HG03378 (cell line): ENCODE measurements around the gene DYRK1A.
A peak's percentile ranks its signal among the peaks of the same experiment; 100 is the strongest.

ENCODE experiments used
- ATAC-seq: cut with Tn5 transposase; IDR thresholded peaks from one replicate; pipeline ENCODE4 v1.9.1; 2021; ENCODE audit warnings: mild to moderate bottlenecking, moderate library complexity; ENCODE audit not compliant: unreplicated experiment

Gene DYRK1A

GRCh38 chr21:37415939-37416338, 49.4 kb downstream of the DYRK1A start:
- no peak for ATAC-seq

GRCh38 chr21:37416914-37417313, 50.3 kb downstream of the DYRK1A start:
- no peak for ATAC-seq

- no peak for ATAC-seq
Observed at GRCh38 chr21:37419228-37419906, 52.8 kb downstream of the DYRK1A start.

DNA sequence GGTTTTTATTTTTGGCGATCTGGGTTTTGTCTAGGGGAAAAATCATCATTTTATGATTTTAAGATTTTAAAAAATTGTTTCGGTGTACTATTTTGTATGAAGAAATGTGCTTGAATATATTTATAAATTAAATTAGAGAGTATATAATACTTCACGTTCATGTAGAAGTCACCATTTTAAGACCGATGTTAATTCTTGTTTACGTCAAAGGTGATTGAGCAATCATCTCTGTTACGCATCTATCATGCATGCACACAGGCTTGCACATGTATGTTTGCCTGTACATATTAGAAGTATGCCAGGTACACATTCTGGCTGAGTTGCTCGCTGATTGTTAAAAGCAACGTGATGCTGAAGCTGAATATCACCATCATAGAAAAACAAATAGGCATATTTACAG, 54.7 kb downstream of the DYRK1A start:
- no peak for ATAC-seq

GRCh38 chr21:37422382-37422781, 55.8 kb downstream of the DYRK1A start:
- ATAC-seq, result no peak

- no peak for ATAC-seq
Observed at GRCh38 chr21:37423103-37423502, 56.5 kb downstream of the DYRK1A start.

DNA sequence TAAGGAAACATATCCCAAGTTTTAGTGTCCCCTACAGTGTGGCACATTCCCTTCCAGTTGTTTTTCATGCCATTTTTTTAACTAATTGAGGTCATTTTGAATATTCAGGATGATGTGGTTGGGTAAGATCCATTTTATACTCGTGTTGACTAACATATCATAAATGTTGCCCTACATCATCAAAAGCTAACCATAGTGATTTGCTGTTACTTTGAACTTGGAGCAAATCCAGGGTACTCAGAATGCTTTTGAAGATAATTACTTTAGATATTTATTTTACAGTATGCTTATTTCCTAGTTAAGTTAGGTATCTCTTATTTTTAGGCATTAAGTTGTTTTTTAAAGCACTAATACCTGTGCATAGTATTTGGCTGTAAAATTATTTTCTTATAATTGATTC, 57.8 kb downstream of the DYRK1A start:
- no peak for ATAC-seq

- ATAC-seq, result no peak
Observed at GRCh38 chr21:37425001-37425400, 58.4 kb downstream of the DYRK1A start.

DNA sequence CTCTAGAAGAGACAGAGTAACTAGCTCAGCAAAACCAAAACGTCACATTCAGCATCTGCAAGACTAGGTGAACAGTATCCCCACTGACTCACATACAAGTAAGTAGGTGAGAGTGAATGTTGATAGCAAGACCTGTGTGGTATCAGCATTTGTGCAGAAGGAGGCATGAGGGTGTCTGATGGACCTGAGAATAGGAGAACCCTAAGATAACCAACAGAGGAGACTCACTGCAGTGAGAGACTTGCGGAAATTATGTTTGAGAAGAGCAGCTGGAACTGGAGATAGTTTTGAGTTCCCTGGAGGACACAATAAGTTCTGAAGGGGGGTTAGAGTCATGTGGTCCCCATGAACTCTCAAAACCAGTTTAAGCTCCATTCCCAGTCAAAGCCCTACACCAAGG, 59.1 kb downstream of the DYRK1A start:
- no peak for ATAC-seq

DNA sequence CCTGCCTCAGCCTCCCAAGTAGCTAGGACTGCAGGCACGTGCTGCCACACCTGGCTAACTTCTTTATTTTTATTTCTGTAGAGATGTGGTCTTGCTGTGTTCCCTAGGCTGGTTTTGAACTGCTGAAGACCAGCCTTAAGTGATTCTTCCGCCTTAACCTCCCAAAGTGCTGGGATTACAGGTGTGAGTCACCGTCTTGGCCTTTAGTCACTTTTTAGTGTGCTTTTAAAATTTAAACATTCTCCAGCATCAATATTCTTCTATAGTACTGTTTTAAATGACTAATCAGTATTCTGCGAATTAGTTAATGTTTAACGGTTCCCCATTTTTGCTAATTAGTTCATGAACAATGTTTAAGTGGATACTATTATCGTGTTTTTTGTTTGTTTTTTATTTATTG, 60.6 kb downstream of the DYRK1A start:
- ATAC-seq, result no peak

DNA sequence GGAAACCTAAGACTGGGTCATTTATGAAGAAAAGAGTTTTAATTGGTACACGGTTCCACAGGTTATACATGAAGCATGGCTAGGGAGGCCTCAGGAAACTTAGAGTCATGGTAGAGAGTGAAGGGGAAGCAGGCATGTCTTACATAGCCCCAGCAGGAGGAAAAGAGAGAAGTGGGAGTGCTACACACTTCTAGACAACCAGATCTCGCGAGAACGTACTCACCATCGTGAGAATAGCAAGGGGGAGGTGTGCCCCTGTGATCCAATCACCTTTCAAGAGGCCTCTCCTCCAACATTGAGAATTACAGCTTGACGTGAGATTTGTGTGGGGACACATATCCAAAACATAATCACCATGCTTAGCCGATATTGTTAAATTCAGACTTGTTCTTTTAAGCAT, 62.8 kb downstream of the DYRK1A start:
- no peak for ATAC-seq

DNA sequence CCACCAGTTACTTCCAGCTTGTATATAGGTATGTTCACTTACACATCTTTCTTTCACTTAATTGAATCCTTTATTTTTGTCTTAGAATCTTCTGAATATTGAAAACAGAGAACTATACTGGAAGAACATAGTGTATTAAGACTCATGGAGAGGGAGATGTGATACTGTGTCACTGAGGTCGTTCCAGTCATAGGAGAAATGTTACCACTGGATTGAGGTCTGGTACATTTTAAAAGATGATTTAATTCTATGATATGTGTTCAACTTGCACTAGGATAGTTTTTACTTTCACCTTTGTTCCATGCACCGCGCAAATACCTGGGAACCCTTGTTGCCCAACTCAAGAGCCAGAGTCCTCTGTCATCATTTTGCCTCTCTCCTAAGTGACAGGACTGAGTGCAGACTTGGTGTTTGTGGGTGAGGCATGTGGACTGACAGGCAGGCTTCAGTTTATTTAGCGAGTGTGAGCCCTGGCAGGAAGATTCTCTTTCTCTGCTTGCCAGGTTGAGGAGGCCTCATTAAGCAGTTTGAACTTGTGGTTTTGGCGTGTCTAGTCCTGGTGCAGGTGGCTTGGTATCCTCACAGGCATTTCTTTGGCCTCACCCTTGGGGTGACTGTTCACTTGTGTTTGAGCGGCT, 63.7 kb downstream of the DYRK1A start:
- no peak for ATAC-seq

GRCh38 chr21:37431243-37431642, 64.7 kb downstream of the DYRK1A start:
- no peak for ATAC-seq

DNA sequence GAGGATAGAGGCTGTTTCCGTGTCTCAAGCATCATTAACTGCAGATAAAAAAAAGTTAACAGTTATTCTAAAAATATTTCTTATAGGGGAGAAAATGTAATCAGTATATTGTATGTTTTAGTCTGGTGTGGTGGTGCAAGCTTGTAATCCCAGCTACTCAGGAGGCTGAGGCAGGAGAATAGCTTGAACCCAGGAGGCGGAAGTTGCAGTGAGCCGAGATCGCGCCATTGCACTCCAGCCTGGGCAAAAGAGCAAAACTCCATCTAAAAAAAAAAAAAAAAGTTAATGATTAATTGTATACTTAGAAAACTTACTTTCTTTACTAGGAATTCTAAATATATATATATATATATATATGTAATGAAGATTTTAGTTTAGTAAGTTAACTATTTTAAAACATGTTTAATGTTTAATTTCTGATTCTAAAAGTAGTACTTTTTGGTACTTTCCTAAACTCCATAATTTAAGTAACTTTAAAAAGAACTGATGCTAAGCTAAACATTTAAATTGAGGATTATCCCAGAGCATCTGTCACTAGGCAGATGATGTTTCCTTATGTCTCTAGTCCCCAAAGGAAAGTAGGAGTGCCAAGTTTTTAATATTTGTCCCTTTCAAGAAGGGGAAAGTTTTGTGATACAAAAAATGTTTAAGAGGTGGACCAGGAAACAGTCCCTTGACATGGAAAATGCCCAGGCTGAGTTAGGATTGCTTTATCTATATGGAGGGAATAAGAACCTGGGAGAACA, 66.3 kb downstream of the DYRK1A start:
- no peak for ATAC-seq

- ATAC-seq, result no peak
Observed at GRCh38 chr21:37433456-37433840, 66.9 kb downstream of the DYRK1A start.

DNA sequence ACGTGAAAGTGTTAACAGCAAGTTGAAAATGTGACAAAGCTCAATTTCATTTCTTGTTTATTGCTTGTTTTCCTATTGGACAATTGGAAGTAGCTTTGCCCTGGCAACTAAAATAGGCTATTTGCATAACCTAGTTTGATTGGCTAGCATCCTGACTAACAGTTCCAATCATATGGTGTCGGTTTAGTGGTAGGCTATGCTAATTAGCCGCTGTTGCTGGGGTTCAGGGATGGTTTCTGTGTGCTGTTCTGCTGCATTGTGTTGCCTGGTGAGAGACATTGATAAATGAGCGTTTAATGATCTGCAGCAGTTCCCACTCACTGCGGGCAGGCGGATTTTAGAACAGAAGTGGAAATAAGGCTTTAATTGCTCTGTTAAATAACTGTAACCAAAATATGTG, 68.5 kb downstream of the DYRK1A start:
- ATAC-seq, result peak; percentile 55

DNA sequence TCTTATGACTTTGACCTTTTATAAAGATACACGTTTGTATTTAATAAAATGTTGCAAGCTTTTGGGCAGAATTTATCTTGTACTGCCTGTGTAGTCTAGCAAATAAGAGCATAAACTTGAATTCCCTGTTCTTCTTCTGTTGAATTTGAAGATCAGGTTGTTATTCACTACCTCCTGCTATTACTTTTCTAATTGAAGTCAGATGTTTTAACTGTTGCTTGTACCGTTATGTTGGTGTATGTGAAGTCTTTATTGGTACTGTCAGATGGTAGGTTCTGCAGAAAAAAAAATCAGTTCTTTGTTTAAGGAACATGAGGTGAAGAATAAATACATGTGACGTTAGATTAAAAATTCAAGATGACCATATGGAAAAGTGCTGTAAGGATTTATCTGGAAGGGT, 69.1 kb downstream of the DYRK1A start:
- no peak for ATAC-seq

- ATAC-seq, result no peak
Observed at GRCh38 chr21:37436174-37436573, 69.6 kb downstream of the DYRK1A start.

- ATAC-seq, result no peak
Observed at GRCh38 chr21:37437376-37438080, 71.0 kb downstream of the DYRK1A start.

DNA sequence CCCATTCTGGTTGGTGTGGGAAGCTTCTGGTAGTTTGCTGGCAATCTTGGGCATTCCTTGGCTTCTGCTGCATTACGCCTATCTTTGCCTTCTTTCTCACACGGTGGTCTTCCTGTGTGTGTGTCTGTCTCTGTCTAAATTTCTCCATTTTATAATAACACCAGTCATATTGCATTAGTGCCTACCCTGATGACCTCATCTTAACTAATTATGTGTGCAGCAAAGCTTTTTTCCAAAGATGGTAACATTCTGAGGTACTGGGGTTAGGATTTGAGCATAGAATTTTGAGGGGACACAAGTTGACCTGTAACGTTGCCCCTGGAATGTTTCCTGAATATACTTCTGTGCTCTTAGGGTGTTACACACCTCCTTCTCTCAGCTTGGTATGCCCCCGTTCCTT, 77.1 kb downstream of the DYRK1A start:
- no peak for ATAC-seq

- no peak for ATAC-seq
Observed at GRCh38 chr21:37445228-37445627, 78.7 kb downstream of the DYRK1A start.

- no peak for ATAC-seq
Observed at GRCh38 chr21:37446552-37446951, 80.0 kb downstream of the DYRK1A start.
